ENCODE measurements around the gene ZNF219.

ZNF219 gene

GRCh38 chr14:21106498-21107282 is 8.2 kb upstream of the ZNF219 start:
- no peak for TF ChIP-seq ZNF274 (IDR thresholded peaks at IDR 0.05; ENCODE audit: low read depth, low read length)
- no peak overlapping the region for H3K4me3 ChIP-seq (ENCODE audit: low read length)

- no peak overlapping the region for H3K4me3 ChIP-seq (ENCODE audit: low read length)
- TF ChIP-seq ZNF274 (IDR thresholded peaks at IDR 0.05; ENCODE audit: low read depth, low read length) = no peak
Measured at GRCh38 chr14:21106176-21106497, 7.7 kb upstream of the ZNF219 start.

GRCh38 chr14:21105095-21105494 is 6.6 kb upstream of the ZNF219 start:
- no peak for TF ChIP-seq ZNF274 (IDR thresholded peaks at IDR 0.05; ENCODE audit: low read depth, low read length)
- no peak overlapping the region; the same call in 1 of the 2 replicates for H3K4me3 ChIP-seq (ENCODE audit: low read length)

GRCh38 chr14:21104448-21105060 is 6.1 kb upstream of the ZNF219 start:
- peak overlapping the region; percentile 91 for H3K4me3 ChIP-seq (ENCODE audit: low read length)
- no peak for TF ChIP-seq ZNF274 (IDR thresholded peaks at IDR 0.05; ENCODE audit: low read depth, low read length)

GRCh38 chr14:21103710-21104447 is 5.4 kb upstream of the ZNF219 start:
- H3K4me3 ChIP-seq (ENCODE audit: low read length) = peak overlapping the region; percentile 91
- no peak for TF ChIP-seq ZNF274 (IDR thresholded peaks at IDR 0.05; ENCODE audit: low read depth, low read length)

GRCh38 chr14:21103411-21103709 is 4.9 kb upstream of the ZNF219 start:
- TF ChIP-seq ZNF274 (IDR thresholded peaks at IDR 0.05; ENCODE audit: low read depth, low read length) = no peak
- H3K4me3 ChIP-seq (ENCODE audit: low read length) = peak overlapping the region; percentile 65

DNA sequence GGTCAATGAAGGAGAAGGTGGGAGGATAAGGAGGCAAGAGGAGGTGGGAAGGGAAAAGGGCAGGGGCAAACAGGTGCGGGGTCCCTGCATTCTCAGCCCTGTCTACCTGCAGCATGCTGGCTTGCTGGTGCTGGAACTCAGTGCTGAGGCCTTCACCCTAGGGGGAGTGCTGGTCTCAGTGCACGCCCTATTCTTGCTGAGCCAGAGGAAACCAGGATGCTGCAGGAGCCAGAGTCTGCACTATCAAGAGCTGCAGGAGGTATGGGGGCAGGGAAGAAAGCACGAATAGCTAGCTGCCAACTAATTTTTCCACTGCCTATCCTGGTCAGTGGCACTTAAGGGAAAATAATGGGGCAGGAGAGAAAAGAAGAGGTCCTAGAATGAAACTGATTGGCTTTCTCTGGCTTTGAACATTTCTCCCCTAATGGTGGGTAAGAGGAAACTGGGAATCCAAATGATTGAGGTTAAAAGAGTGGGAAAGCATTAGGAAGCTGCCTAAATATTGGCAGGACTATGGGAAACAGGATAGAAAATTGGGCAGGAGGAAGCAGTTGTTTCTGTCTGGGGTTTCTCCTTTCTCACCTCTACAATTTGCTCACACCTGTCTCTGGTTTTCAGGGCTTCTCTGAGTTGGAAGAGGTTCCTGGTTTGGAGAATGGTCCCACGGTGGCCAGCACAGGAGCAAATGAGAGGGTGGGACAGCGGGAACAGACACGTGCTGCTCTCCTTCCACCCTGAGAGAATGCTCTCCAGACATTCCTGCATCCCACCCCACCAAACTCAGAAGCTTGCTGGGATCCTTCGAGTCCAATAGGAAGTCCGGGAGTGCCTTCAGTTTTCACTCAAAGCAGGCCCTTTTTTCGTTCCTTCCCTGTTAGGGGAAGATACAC is 4.3 kb upstream of the ZNF219 start:
- H3K4me3 ChIP-seq (ENCODE audit: low read length) = peak overlapping the region; percentile 65
- no peak for TF ChIP-seq ZNF274 (IDR thresholded peaks at IDR 0.05; ENCODE audit: low read depth, low read length)

GRCh38 chr14:21101802-21102413 is 3.5 kb upstream of the ZNF219 start:
- H3K4me3 ChIP-seq (ENCODE audit: low read length) = no peak overlapping the region
- TF ChIP-seq ZNF274 (IDR thresholded peaks at IDR 0.05; ENCODE audit: low read depth, low read length) = no peak

GRCh38 chr14:21100931-21101330 is 2.5 kb upstream of the ZNF219 start, which contains the start of gene TMEM253:
Gene TMEM253 (plus strand): TSS chr14:21101066. CDS start chr14:21101344, 278 bp downstream.
- no peak within 1 kb of the TSS for H3K4me3 ChIP-seq (ENCODE audit: low read length)
- no peak for TF ChIP-seq ZNF274 (IDR thresholded peaks at IDR 0.05; ENCODE audit: low read depth, low read length)

DNA sequence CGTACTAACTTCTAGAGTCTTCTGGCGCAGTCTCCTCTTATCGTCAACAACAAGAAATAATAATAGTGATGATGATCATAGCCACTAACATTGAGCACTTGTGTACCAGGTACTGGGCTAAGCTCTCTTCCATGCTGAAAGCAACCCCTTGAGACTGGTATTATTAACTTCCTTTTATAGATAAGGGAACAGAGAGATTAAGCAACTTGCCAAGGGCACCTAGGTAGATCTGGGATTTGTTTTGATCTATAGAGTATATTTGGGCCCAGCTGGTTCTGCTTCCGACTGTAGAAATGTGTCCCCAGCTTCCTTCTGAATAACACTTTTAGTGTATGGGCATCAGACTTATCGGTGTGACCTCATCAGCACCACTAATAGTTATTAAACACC is 1.1 kb upstream of the ZNF219 start:
- H3K4me3 ChIP-seq (ENCODE audit: low read length) = no peak overlapping the region
- no peak for TF ChIP-seq ZNF274 (IDR thresholded peaks at IDR 0.05; ENCODE audit: low read depth, low read length)

DNA sequence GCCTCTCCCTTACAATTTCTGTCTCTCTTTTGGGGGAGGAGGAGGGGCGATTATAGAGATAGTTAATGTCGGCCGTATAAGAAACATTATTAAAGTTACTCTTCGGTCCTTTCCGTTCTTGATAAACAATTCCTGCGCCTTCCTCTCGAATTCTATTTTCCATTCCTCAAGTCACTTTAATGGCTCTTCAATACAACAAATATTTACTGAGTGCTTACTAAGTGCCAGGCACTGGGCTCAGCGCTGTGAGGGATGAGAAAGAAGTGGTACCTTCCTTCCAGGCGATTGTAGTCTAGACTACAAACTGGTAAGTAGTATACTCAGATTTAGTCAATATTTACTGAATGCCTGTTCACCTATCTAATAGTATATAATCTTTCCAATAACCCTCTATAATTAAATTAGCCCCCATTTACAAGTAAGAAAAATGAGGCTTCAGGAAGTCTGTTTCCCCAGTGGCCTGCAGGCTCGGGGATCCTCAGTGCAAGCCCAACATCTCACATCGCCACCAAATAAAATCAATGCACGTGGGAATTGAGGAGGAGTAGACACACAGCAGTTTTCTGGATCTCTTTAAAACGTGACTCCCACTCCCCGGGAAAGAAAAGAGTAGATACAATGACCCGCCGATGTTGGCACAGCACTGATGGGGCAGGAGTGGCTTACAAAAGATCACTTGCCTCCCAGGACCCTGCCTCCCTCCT is 589 bp upstream of the ZNF219 start:
- peak overlapping the region; percentile 73 for H3K4me3 ChIP-seq (ENCODE audit: low read length)
- no peak for TF ChIP-seq ZNF274 (IDR thresholded peaks at IDR 0.05; ENCODE audit: low read depth, low read length)

DNA sequence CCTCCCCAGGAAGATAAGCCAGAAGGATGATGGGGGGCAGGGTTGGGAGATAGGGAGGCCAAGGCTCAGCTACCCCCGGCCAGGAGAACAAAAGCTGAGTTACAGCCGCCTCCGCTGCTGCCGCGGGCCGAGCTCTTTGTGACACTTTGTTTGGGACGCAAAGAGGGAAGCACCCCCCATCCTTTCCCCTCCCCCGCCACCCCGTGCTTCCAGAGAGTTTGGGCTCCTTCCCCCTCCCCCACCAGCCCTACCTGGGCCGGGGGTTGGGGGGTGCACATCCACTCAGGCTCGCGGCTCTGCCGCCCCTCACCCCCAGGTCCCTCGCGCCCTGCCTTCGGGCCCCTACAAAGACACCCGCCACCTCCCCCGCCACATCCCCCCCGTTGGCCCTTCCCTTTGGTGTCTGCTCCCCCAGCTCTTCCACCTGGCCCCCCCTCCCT is 799 bp downstream of the ZNF219 start:
- no peak overlapping the region for H3K4me3 ChIP-seq (ENCODE audit: low read length)
- TF ChIP-seq ZNF274 (IDR thresholded peaks at IDR 0.05; ENCODE audit: low read depth, low read length) = no peak

Data from GM08714 (cell line).